ENCODE results near the gene AKR7A2.

The AKR7A2 gene

GRCh38 chr1:19347533-19348172 lies 35.7 kb upstream of the AKR7A2 start:
- TF ChIP-seq POLR2AphosphoS5 (IDR thresholded peaks at IDR 0.05; ENCODE audit: low read depth, low read length) (no peak), TAF1 (IDR thresholded peaks at IDR 0.05; ENCODE audit: borderline replicate concordance, insufficient read depth, low read length) (no peak), REST (IDR thresholded peaks at IDR 0.05; ENCODE audit: insufficient read depth in 1 of 2, low read depth in 2 of 2, low read length in 2 of 2) (no peak), FOXP2 (optimal IDR thresholded peaks at IDR 0.05; ENCODE audit: borderline replicate concordance, extremely low read depth, extremely low read length, insufficient read depth) (no peak), SIN3A (IDR thresholded peaks at IDR 0.05; ENCODE audit: borderline replicate concordance, insufficient read depth, low read length) (no peak)

- TF ChIP-seq SIN3A (IDR thresholded peaks at IDR 0.05; ENCODE audit: borderline replicate concordance, insufficient read depth, low read length) (no peak), TAF1 (IDR thresholded peaks at IDR 0.05; ENCODE audit: borderline replicate concordance, insufficient read depth, low read length) (no peak), FOXP2 (optimal IDR thresholded peaks at IDR 0.05; ENCODE audit: borderline replicate concordance, extremely low read depth, extremely low read length, insufficient read depth) (no peak), POLR2AphosphoS5 (IDR thresholded peaks at IDR 0.05; ENCODE audit: low read depth, low read length) (no peak), REST (IDR thresholded peaks at IDR 0.05; ENCODE audit: insufficient read depth in 1 of 2, low read depth in 2 of 2, low read length in 2 of 2) (no peak)
These were observed 34.1 kb upstream of the AKR7A2 start for GRCh38 chr1:19346026-19346425.

GRCh38 chr1:19345391-19345790 lies 33.4 kb upstream of the AKR7A2 start:
- TF ChIP-seq TAF1 (IDR thresholded peaks at IDR 0.05; ENCODE audit: borderline replicate concordance, insufficient read depth, low read length): no peak
- no peak for TF ChIP-seq FOXP2 (optimal IDR thresholded peaks at IDR 0.05; ENCODE audit: borderline replicate concordance, extremely low read depth, extremely low read length, insufficient read depth)
- no peak for TF ChIP-seq POLR2AphosphoS5 (IDR thresholded peaks at IDR 0.05; ENCODE audit: low read depth, low read length)
- no peak for TF ChIP-seq REST (IDR thresholded peaks at IDR 0.05; ENCODE audit: insufficient read depth in 1 of 2, low read depth in 2 of 2, low read length in 2 of 2)
- TF ChIP-seq SIN3A (IDR thresholded peaks at IDR 0.05; ENCODE audit: borderline replicate concordance, insufficient read depth, low read length): no peak

- TF ChIP-seq SIN3A (IDR thresholded peaks at IDR 0.05; ENCODE audit: borderline replicate concordance, insufficient read depth, low read length) (no peak), REST (IDR thresholded peaks at IDR 0.05; ENCODE audit: insufficient read depth in 1 of 2, low read depth in 2 of 2, low read length in 2 of 2) (no peak), FOXP2 (optimal IDR thresholded peaks at IDR 0.05; ENCODE audit: borderline replicate concordance, extremely low read depth, extremely low read length, insufficient read depth) (no peak), POLR2AphosphoS5 (IDR thresholded peaks at IDR 0.05; ENCODE audit: low read depth, low read length) (no peak)
These were observed 32.9 kb upstream of the AKR7A2 start for GRCh38 chr1:19344831-19345230.
